RWPE2 (cell line): Measurements from ENCODE around the gene CLSTN2.

Experiments
- ATAC-seq: fragments of 200-7000 bp; cut with Tn5 transposase; 3 replicates; pipeline ENCODE4 v1.9.1; 2021; ENCODE audit warnings: low read depth
- DNase-seq: peaks from one replicate; pipeline ENCODE4 v3.0.0-alpha.2; 2020; ENCODE audit warnings: low spot score
- H3K27ac ChIP-seq: fragments of 450-650 bp; 2 replicates; pipeline ENCODE4 v1.5.1; 2017; ENCODE audit warnings: mild to moderate bottlenecking; ENCODE audit not compliant: poor library complexity, severe bottlenecking
- H3K27me3 ChIP-seq: fragments of 250-450 bp; sonication (Bioruptor Pico); 2 replicates; pipeline ENCODE4 v1.5.1; 2021; ENCODE audit warnings: mild to moderate bottlenecking, moderate library complexity; ENCODE audit not compliant: insufficient read depth, poor library complexity, severe bottlenecking
- H3K36me3 ChIP-seq: fragments of 250-450 bp; sonication (Bioruptor Pico); 2 replicates; pipeline ENCODE4 v1.5.1; 2020; ENCODE audit warnings: low read depth, mild to moderate bottlenecking, moderate library complexity
- H3K4me1 ChIP-seq: fragments of 250-450 bp; sonication (Bioruptor Pico); 2 replicates; pipeline ENCODE4 v1.5.1; 2021; ENCODE audit warnings: mild to moderate bottlenecking, moderate library complexity; ENCODE audit not compliant: insufficient read depth, poor library complexity, severe bottlenecking
- H3K4me3 ChIP-seq: fragments of 250-450 bp; sonication (Bioruptor Pico); 2 replicates; pipeline ENCODE4 v1.5.1; 2021; ENCODE audit warnings: mild to moderate bottlenecking, moderate library complexity; ENCODE audit not compliant: severe bottlenecking
- H3K9me3 ChIP-seq: fragments of 250-450 bp; sonication (Bioruptor Pico); 2 replicates; pipeline ENCODE4 v1.5.1; 2021; ENCODE audit warnings: mild to moderate bottlenecking, moderate library complexity; ENCODE audit not compliant: severe bottlenecking
- TF ChIP-seq, protein P1 (sequence below): fragments of 450-650 bp; IDR thresholded peaks from one replicate; pipeline ENCODE4 v1.5.1; 2017; ENCODE audit warnings: mild to moderate bottlenecking, moderate library complexity; ENCODE audit not compliant: poor library complexity, severe bottlenecking

The CLSTN2 gene

DNA sequence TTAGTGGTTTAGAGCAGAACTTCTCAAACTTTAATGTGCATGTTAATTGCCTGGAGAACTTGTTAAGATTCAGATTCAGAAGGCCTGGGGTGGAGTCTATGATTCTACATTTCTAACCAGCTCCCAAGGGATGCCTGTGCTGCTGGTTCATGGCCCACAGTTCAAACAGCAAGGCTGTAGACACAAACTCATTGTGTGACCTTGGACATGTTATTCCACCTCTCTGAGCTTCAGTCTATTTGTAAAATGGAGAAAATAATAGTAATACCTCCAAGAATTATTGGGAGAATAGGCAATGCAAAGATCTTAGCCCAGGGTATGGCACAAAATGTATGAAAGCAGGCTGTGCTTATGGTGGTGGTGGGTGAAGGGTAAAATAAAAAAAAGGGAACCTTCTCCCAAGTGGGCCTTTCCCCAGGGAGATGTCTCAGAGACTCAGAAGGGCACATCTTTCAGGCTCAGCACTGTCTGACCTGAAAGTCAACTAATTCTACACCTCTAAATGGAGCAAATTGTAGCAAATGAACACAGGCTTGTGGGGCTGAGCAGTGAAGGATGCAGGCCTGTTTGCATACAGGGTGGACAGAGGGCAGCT, 566.9 kb downstream of the CLSTN2 start:
- no peak for ATAC-seq
- H3K27ac ChIP-seq, result no peak overlapping the region
- TF ChIP-seq, protein P1, sequence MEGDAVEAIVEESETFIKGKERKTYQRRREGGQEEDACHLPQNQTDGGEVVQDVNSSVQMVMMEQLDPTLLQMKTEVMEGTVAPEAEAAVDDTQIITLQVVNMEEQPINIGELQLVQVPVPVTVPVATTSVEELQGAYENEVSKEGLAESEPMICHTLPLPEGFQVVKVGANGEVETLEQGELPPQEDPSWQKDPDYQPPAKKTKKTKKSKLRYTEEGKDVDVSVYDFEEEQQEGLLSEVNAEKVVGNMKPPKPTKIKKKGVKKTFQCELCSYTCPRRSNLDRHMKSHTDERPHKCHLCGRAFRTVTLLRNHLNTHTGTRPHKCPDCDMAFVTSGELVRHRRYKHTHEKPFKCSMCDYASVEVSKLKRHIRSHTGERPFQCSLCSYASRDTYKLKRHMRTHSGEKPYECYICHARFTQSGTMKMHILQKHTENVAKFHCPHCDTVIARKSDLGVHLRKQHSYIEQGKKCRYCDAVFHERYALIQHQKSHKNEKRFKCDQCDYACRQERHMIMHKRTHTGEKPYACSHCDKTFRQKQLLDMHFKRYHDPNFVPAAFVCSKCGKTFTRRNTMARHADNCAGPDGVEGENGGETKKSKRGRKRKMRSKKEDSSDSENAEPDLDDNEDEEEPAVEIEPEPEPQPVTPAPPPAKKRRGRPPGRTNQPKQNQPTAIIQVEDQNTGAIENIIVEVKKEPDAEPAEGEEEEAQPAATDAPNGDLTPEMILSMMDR, result no peak

DNA sequence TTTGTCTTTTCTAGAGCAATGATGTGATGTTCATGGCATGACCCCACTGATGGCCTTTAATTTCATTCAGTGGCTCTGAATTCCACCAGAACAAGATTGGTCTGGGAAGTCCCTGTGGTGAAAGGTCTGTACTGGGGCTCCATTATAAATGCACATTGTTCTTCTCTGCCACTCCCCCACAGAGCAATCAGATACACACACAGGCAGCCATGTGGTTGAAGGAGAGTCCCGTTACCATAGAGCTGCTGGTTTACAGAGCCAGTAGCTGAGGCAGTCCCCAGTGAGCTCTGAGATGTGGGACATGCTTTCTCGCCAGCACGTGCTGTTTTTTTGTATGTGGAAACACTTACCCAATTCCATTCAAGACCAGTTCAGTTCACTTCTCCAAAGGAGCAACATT, 570.2 kb downstream of the CLSTN2 start:
- no peaks in the 10 kb centered on the region for H3K9me3 ChIP-seq
- H3K4me3 ChIP-seq, result no peak overlapping the region
- H3K36me3 ChIP-seq, result no peaks in the 10 kb centered on the region
- no peak for DNase-seq
- no peak overlapping the region for H3K27ac ChIP-seq
- TF ChIP-seq, protein P1, result no peak
- H3K4me1 ChIP-seq, result no peaks in the 10 kb centered on the region
- ATAC-seq, result no peak
- H3K27me3 ChIP-seq, result no peaks in the 10 kb centered on the region

More for the DNA sequence above, 566.9 kb downstream of the CLSTN2 start:
- no peaks in the 10 kb centered on the region for H3K27me3 ChIP-seq
- no peaks in the 10 kb centered on the region for H3K4me1 ChIP-seq
- DNase-seq, result no peak
- no peaks in the 10 kb centered on the region for H3K9me3 ChIP-seq
- no peak overlapping the region for H3K4me3 ChIP-seq
- H3K36me3 ChIP-seq, result no peaks in the 10 kb centered on the region

DNA sequence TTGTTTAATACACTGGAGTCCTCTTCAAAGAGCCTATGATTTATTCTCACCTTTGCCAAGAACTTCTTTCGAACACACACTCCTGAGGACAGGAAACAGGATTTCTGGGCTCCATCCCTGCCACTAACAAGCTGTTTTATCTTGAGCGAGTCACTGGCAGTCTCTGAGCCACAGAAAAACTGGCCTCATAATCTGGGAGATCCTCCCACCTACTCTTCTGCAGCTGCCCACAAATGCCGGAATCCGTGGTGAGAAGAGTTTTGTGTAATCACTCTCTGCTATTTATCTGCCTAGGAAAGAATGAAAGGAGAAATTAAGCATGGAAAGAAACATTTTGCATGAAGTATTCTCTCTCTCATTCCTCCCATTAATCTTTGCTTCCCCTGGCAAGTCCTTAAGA, 570.9 kb downstream of the CLSTN2 start:
- Histone ChIP-seq H3K4me1 (no peaks in the 10 kb centered on the region), H3K36me3 (no peaks in the 10 kb centered on the region), H3K4me3 (no peak overlapping the region), H3K27me3 (no peaks in the 10 kb centered on the region), H3K9me3 (no peaks in the 10 kb centered on the region), H3K27ac (no peak overlapping the region)
- TF ChIP-seq, protein P1, result no peak
- DNase-seq (no peak), ATAC-seq (no peak)

DNA sequence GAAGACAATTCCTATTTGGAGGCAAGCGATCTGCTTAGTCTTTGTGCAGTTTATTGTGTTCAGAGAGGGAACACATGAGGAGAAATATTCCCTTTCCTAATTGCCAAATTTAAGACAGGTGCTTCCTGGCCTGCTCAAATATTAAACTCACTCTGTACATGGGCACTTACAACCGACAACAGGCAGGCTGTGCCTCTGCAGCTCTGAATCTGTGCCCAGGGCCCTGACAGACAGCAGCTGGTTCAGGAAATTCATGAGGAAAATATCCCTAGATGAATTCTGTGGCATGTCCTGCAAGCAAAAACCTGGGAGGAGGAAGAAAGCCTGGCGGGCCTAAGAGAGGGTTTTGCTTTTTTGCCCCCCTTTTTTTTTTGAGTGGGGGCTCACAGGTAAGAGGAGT, 573.6 kb downstream of the CLSTN2 start:
- TF ChIP-seq, protein P1, result no peak
- ATAC-seq (no peak), DNase-seq (no peak)
- H3K4me3 ChIP-seq, result no peak overlapping the region
- no peaks in the 10 kb centered on the region for H3K9me3 ChIP-seq
- H3K27ac ChIP-seq, result no peak overlapping the region
- H3K27me3 ChIP-seq, result no peaks in the 10 kb centered on the region
- H3K36me3 ChIP-seq, result no peaks in the 10 kb centered on the region
- H3K4me1 ChIP-seq, result no peaks in the 10 kb centered on the region

DNA sequence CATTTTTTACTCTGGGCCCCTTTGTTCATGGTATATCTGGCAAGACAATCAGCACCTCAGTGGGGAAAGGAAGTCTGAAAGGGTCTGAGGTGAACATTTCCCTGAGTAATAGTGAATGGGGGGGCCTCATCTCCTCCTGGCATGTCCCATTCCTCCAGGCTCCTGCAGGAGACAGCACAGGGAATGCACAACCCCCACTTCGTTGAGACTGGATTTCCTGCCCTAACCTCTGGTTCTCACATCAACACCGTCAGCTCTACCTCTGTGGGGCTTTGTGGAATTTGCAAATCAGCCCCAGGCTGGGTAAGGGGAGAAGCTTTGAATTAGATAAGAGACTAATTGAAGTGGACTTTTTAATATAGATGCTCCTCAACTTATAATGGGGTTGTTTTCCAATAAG, 574.5 kb downstream of the CLSTN2 start:
- no peaks in the 10 kb centered on the region for H3K27me3 ChIP-seq
- H3K9me3 ChIP-seq, result no peaks in the 10 kb centered on the region
- H3K4me1 ChIP-seq, result no peaks in the 10 kb centered on the region
- no peak overlapping the region for H3K4me3 ChIP-seq
- no peaks in the 10 kb centered on the region for H3K36me3 ChIP-seq
- H3K27ac ChIP-seq, result no peak overlapping the region
- TF ChIP-seq, protein P1, result no peak
- ATAC-seq (no peak), DNase-seq (no peak)
